ENCODE results near the gene PLXDC1. TPM values are rescaled to one million over a fixed set of nuclear protein-coding genes. Genes with fewer than 3 reads are reported as not detected.
A peak's percentile ranks its signal among the peaks of the same experiment; 100 is the strongest.

Gene PLXDC1
- total and polyA plus RNA-seq, 2 donors (not counting 1 experiment from before 2014, with no cell fraction given) = 5.8 to 6.3 TPM

DNA sequence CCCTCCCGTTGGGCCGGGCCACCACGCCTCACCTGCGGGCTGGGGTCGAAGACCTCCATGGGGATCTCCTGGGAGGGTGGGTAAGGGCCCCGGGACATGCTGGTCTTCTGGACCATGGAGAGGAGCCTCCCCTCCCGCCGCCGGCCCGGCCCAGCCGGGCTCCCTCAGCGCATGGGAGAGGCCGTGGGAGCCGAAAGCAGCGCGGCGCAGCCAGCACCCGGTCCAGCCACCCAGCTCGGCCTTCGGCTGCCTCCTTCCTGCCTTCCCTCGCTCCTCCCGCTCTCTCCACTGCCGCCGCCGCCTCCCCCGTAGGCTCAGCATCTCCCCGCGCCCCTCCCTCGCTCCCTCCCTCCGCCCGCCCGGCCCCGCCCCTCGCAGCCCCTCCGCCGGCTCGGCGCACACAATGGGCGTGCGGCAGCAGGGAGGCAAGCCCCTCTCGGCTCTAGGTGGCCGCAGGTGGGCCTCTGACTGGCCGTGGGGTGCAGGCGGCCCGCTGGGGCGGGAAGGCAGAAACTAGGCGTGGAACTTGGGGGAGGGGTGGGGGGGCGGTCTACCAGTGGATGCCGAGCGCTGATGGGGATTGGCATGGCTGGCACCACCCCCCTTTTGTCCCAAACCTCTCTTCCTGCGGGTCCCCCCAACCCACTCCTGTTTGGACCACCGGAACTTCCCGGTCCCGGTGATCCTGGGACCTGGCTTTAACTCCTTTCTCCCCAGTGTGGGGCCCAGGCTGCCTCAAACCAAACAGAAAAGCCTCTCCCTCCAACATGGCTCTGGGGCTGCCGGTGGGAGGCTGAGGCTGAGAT lies 46.1 kb upstream of the PLXDC1 start, which contains the start of gene CACNB1:
CACNB1 (minus strand) TSS at position 290 of the 806 bp plus-strand sequence; CDS start at position 116, 174 bp downstream.
- H4K20me1 ChIP-seq (ENCODE audit: control insufficient read depth, extremely low read depth, insufficient read depth, low read length) = no peaks in the 10 kb centered on the region
- H2AFZ ChIP-seq (ENCODE audit: low read length) = peak within 1 kb of the TSS; percentile 49
- H3K27ac ChIP-seq (ENCODE audit: insufficient read depth, low read length) = peak within 1 kb of the TSS; percentile 41
- H3K36me3 ChIP-seq (ENCODE audit: control insufficient read depth, insufficient read depth, low read length) = peaks cover 15% of the 10 kb centered on the region
- peak within 1 kb of the TSS; percentile 61 to 84 (median 68) for H3K4me3 ChIP-seq (replicated peaks in 1 of 4; ENCODE audit: control extremely low read depth in 1 of 4, insufficient read depth in 1 of 4, low read depth in 3 of 4, low read length in 4 of 4)
- H3K4me1 ChIP-seq (ENCODE audit: control insufficient read depth, extremely low read depth, insufficient read depth, low read length) = peaks cover 17% of the 10 kb centered on the region
- peak within 1 kb of the TSS; percentile 62 for H3K9ac ChIP-seq (ENCODE audit: insufficient read depth, low read length)
- H3K9me3 ChIP-seq (ENCODE audit: control insufficient read depth, insufficient read depth, low read depth, low read length) = no peaks in the 10 kb centered on the region
- no peaks in the 10 kb centered on the region for H3K27me3 ChIP-seq (ENCODE audit: control insufficient read depth, insufficient read depth, low read length)
- peak; percentile 62 to 81 for DNase-seq (ENCODE audit: low read depth in 2 of 2)
- H3K4me2 ChIP-seq (ENCODE audit: extremely low read depth, insufficient read depth, low read length) = peak within 1 kb of the TSS; percentile 79
- H3K79me2 ChIP-seq (ENCODE audit: control insufficient read depth, insufficient read depth, low read length) = peaks cover 39% of the 10 kb centered on the region
- TF ChIP-seq EZH2 (IDR thresholded peaks at IDR 0.05; ENCODE audit: low read length, missing control alignments) = no peak
- TF ChIP-seq, protein P1, sequence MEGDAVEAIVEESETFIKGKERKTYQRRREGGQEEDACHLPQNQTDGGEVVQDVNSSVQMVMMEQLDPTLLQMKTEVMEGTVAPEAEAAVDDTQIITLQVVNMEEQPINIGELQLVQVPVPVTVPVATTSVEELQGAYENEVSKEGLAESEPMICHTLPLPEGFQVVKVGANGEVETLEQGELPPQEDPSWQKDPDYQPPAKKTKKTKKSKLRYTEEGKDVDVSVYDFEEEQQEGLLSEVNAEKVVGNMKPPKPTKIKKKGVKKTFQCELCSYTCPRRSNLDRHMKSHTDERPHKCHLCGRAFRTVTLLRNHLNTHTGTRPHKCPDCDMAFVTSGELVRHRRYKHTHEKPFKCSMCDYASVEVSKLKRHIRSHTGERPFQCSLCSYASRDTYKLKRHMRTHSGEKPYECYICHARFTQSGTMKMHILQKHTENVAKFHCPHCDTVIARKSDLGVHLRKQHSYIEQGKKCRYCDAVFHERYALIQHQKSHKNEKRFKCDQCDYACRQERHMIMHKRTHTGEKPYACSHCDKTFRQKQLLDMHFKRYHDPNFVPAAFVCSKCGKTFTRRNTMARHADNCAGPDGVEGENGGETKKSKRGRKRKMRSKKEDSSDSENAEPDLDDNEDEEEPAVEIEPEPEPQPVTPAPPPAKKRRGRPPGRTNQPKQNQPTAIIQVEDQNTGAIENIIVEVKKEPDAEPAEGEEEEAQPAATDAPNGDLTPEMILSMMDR (conservative IDR thresholded peaks at IDR 0.05 in 1 of 2, IDR thresholded peaks at IDR 0.05 in 1 of 2; ENCODE audit: low read depth in 1 of 2, low read length in 2 of 2) = no peak

DNA sequence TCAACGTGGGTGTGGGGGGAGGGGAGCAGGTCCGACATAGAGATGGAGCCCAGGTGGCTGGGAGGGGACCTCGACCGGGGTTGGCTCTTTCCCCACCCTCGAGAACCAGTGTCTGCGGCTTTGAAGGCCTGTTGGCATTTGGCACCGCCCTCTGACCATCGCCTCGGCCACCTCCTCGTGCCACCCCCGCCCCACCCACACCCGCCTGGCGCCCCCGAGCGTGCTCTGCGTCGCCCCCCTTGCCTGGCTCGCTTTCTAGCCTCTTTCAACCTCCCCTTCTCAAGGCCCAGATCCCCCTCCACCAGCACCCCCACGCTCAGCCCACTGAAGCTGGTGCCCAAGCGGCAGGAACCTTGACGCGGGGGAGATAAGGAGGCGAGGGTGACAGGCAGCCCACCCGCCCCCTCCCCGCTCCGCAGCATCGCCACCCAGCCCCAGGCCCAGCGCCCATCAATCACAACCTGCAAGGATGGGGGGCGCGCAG lies 45.4 kb upstream of the PLXDC1 start:
- Histone ChIP-seq H3K4me3 (replicated peaks in 1 of 4; ENCODE audit: control extremely low read depth in 1 of 4, insufficient read depth in 1 of 4, low read depth in 3 of 4, low read length in 4 of 4) (peak overlapping the region; percentile 61 to 84 (median 68)), H3K36me3 (ENCODE audit: control insufficient read depth, insufficient read depth, low read length) (peaks cover 16% of the 10 kb centered on the region), H3K4me1 (ENCODE audit: control insufficient read depth, extremely low read depth, insufficient read depth, low read length) (peaks cover 15% of the 10 kb centered on the region), H4K20me1 (ENCODE audit: control insufficient read depth, extremely low read depth, insufficient read depth, low read length) (no peaks in the 10 kb centered on the region), H3K27me3 (ENCODE audit: control insufficient read depth, insufficient read depth, low read length) (no peaks in the 10 kb centered on the region), H3K9me3 (ENCODE audit: control insufficient read depth, insufficient read depth, low read depth, low read length) (no peaks in the 10 kb centered on the region), H2AFZ (ENCODE audit: low read length) (no peak overlapping the region), H3K27ac (ENCODE audit: insufficient read depth, low read length) (peak overlapping the region; percentile 41), H3K79me2 (ENCODE audit: control insufficient read depth, insufficient read depth, low read length) (peaks cover 31% of the 10 kb centered on the region), H3K4me2 (ENCODE audit: extremely low read depth, insufficient read depth, low read length) (peak overlapping the region; percentile 69), H3K9ac (ENCODE audit: insufficient read depth, low read length) (peak overlapping the region; percentile 62)
- DNase-seq (ENCODE audit: low read depth in 2 of 2) = no peak
- no peak for TF ChIP-seq EZH2 (IDR thresholded peaks at IDR 0.05; ENCODE audit: low read length, missing control alignments)
- TF ChIP-seq, protein P1 (conservative IDR thresholded peaks at IDR 0.05 in 1 of 2, IDR thresholded peaks at IDR 0.05 in 1 of 2; ENCODE audit: low read depth in 1 of 2, low read length in 2 of 2) = no peak

- Histone ChIP-seq H3K4me1 (ENCODE audit: control insufficient read depth, extremely low read depth, insufficient read depth, low read length) (peaks cover 14% of the 10 kb centered on the region), H2AFZ (ENCODE audit: low read length) (no peak overlapping the region), H3K4me2 (ENCODE audit: extremely low read depth, insufficient read depth, low read length) (peak overlapping the region; percentile 79), H3K36me3 (ENCODE audit: control insufficient read depth, insufficient read depth, low read length) (peaks cover 15% of the 10 kb centered on the region), H3K27ac (ENCODE audit: insufficient read depth, low read length) (no peak overlapping the region), H3K27me3 (ENCODE audit: control insufficient read depth, insufficient read depth, low read length) (no peaks in the 10 kb centered on the region), H3K9ac (ENCODE audit: insufficient read depth, low read length) (no peak overlapping the region), H4K20me1 (ENCODE audit: control insufficient read depth, extremely low read depth, insufficient read depth, low read length) (no peaks in the 10 kb centered on the region), H3K9me3 (ENCODE audit: control insufficient read depth, insufficient read depth, low read depth, low read length) (no peaks in the 10 kb centered on the region), H3K4me3 (replicated peaks in 1 of 4; ENCODE audit: control extremely low read depth in 1 of 4, insufficient read depth in 1 of 4, low read depth in 3 of 4, low read length in 4 of 4) (peak overlapping the region; percentile 61 to 84 (median 68)), H3K79me2 (ENCODE audit: control insufficient read depth, insufficient read depth, low read length) (peaks cover 26% of the 10 kb centered on the region)
- DNase-seq (ENCODE audit: low read depth in 2 of 2) = no peak
- TF ChIP-seq, protein P1 (conservative IDR thresholded peaks at IDR 0.05 in 1 of 2, IDR thresholded peaks at IDR 0.05 in 1 of 2; ENCODE audit: low read depth in 1 of 2, low read length in 2 of 2) = no peak
- TF ChIP-seq EZH2 (IDR thresholded peaks at IDR 0.05; ENCODE audit: low read length, missing control alignments) = no peak
Observed at GRCh38 chr17:39196241-39196807, 44.9 kb upstream of the PLXDC1 start.

All from fibroblast of lung (primary cell).